HS-27A (cell line): ENCODE data around the gene CMAS.
"Not testable (repeated sequence)": the region's sequence is repeated elsewhere in the genome, so short reads cannot be mapped to it uniquely, and the experiment has no call there.

Source experiments
- DNase-seq: peaks from one replicate; pipeline ENCODE4 v3.0.0-alpha.2; 2012; ENCODE audit warnings: low read depth, missing footprints

The CMAS gene

GRCh38 chr12:22047494-22047893 lies 1.5 kb downstream of the CMAS start:
- no peak for DNase-seq

DNA sequence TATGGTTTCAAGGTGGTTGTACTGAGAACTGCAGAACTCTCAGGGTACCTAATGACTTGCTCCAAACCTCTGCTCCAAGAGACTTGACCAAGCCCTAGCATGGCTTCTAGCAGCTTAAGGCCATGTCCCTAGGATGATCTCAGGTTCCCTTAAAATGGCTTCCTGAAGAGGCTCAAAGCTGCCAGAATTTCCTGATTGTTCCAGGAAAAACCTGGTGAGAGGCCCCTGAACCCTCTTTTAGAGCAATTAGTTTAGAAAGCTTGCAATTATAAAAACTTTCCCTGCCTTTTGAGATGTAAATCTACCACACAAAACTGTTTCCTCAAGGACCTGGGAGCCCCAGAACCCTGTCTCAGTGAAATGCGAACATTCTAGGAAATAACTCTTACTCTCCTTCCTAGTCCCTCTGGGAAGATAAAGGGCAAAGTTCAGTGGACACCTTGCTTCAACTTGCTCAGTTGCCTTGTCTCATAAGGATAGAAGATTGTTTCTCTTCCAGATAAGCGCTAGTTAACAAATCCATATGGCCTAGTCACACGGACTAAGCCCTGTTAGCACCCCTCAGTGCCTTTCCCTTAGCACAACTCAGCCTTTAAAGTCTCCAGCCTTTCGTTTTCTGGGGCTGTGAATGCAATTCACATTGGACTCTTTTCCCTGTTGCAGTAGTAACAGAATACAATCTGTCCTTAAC lies 2.5 kb downstream of the CMAS start:
- no peak for DNase-seq

- no peak for DNase-seq
Observed at GRCh38 chr12:22050078-22050477, 4.1 kb downstream of the CMAS start.

DNA sequence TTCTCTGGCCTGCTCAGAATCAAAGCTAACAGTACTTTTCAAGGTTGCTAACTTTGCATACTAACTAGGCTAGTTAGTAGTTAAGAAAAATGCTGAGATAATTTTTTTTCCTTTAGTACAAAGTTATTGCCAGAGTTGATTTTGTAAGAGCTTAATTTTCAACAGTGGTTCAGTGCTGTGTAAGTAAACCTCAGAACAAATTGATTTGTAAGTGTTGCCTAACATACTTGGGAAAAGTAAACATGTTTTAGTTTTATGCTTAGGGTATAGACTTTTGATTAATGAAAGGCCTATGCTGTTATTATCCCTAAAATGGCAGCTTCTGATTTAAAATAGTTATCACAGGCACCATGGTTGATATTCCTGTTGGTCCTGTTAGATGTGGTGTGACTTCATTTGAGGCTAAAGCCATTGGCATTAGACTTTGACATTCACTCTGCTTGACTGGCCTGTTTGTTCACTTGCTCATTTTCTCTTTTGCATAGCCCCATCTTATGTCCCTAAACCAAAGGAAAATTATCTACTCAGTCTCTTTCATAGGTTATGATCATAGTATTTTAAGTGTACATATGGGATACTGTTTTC lies 5.2 kb downstream of the CMAS start:
- no peak for DNase-seq

DNA sequence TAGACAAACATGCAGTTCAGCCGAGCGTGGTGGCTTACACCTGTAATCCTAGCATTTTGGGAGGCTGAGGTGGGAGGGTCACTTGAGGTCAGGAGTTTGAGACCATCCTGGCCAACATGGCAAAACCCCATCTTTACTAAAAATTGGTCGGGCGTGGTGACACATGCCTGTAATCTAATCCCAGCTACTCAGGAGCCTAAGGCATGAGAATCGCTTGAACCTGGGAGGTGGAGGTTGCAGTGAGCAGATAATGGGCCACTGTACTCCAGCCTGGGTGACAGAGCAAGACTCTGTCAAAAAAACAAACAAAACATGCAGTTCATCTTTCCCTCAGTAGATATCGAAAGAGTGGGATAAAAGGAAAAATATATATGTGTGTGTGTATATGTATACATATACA lies 7.0 kb downstream of the CMAS start:
- not testable (repeated sequence) for DNase-seq

GRCh38 chr12:22054155-22054554 lies 8.1 kb downstream of the CMAS start:
- no peak for DNase-seq

GRCh38 chr12:22056607-22057006 lies 10.6 kb downstream of the CMAS start:
- no peak for DNase-seq

DNA sequence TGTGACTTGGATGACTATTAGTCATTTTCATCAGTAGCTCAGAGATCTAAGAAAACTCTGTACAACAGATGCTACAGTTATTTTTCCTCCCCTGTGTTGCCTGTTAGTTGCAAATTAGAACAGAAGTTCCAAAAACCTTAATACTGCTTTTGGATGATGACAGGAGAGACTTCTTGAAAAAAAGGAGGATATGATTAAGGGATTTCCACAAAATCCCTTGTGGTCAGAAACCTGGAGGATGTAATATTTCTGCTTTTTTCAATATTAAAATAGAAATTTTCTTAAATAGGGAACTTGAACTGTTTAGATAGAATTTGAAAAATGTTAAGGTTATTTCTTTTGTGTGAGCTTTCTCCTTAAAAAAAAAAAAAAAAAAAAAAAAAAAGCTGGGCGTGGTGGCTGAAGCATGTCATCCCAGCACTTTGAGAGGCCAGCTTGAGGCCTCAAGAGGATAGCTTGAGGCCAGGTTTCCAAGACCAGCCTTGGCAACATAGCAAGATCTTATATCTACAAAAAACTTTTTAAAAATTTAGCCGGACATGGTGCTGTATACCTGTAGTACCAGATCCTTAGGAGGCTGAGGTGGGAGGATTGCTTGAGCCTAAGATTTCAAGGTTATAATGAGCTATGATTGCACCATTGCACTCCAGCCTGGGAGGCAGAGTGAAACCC lies 14.1 kb downstream of the CMAS start:
- DNase-seq, result no peak

- no peak for DNase-seq
Observed at GRCh38 chr12:22064968-22065367, 18.9 kb downstream of the CMAS start.

GRCh38 chr12:22066310-22066709 lies 20.3 kb downstream of the CMAS start:
- DNase-seq, result no peak

- no peak for DNase-seq
Observed at GRCh38 chr12:22069851-22070250, 23.8 kb downstream of the CMAS start.

DNA sequence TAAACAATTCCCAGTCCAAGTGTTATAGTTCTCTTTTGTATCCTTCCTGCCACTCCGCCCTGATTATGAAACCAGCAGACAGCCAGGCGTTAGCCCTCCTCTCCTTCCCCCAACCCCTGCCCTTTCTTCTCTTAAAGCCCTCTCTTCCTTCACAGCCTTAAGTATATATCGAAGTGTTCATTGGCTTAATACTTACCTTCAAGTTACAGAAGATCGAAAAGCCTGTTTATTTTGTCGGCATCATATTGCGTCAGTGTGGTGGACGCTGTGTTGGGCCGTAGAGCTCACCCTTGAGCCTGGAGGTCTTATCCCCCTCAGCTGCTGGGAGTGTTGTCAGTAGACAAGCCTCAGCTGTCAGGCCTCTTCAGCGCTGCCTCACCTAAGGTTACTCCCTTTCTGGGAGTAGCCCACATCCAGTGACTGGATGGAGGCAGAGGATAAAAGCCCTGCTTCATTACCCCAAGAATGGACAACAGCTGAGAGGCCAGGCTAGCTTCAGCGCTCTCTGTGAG lies 36.2 kb downstream of the CMAS start:
- no peak for DNase-seq

GRCh38 chr12:22083167-22083566 lies 37.1 kb downstream of the CMAS start:
- DNase-seq, result no peak

GRCh38 chr12:22084852-22085251 lies 38.8 kb downstream of the CMAS start:
- DNase-seq, result no peak

DNA sequence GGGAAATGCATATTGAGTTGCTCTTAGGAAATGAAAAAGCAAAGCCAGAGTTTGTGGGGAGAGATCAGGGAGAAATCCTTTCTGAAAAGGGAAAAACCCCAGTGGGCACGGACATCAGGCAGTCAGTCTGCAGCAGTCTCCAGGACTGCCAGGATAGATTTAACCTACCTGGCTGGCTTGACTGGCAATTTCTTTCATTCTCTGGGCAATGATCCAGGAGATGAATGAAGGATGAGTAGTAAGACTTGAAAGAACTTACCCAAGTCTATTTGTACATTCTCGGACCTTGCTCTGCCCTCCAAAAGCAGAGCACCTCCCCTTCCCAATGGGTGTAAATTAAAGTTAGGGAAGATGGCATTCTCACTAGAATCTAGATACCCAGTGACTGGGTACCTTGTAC lies 42.9 kb downstream of the CMAS start:
- DNase-seq, result no peak

GRCh38 chr12:22089486-22089885 lies 43.5 kb downstream of the CMAS start:
- DNase-seq, result no peak

DNA sequence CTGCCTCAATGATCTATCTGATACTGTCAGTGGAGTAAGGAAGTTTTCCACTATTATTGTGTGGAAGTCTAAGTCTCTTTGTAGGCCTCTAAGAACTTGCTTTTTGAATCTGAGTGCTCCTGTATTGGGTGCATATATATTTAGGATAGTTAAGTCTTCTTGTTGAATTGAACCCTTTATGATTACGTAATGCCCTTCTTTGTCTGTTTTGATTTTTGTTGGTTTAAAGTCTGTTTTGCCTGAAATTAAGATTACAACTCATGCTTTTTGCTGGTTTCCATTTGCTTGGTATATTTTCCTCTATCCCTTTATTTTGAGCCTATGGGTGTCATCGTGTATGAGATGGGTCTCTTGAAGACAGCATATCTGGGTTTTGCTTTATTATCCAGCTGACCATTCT lies 53.0 kb downstream of the CMAS start:
- not testable (repeated sequence) for DNase-seq

DNA sequence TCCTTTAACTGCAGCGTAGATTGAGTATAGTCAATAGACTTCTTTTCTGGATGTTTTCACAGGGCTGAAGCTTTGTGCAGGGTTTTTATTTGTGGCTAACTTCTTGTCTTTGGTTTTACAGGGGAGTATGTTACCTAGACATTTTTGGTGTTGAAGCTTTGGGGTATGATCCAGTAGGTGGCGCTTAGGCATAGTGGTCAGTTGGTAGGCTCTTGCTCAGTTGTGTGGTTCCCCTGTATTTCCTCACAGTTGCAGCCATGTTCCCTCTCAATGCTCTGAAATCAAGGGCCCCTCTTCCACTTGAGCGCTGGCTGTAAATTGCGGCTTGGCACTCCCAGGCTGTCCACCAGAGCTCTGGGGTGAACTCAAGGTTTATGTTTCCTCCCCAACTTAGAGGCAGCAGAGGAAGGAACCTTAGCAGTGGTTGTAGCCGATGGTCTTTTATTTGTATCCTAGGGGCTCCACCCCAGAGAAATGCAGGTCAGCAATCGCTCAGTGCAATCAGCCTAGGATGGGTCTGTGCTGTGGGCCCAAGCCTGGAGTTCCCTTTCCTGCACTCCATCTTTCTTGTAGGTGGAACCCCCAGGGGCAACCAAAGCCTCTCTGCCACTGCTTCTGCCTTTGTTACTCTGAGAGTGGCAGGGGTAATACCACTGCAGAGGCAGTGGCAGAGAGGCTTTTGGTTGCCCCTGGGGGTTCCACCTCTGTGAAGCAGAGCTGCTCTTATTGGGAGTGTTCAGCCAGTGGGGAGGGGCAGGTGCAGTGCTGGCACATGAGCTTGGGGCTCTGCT lies 55.1 kb downstream of the CMAS start:
- DNase-seq, result peak; percentile 15

DNA sequence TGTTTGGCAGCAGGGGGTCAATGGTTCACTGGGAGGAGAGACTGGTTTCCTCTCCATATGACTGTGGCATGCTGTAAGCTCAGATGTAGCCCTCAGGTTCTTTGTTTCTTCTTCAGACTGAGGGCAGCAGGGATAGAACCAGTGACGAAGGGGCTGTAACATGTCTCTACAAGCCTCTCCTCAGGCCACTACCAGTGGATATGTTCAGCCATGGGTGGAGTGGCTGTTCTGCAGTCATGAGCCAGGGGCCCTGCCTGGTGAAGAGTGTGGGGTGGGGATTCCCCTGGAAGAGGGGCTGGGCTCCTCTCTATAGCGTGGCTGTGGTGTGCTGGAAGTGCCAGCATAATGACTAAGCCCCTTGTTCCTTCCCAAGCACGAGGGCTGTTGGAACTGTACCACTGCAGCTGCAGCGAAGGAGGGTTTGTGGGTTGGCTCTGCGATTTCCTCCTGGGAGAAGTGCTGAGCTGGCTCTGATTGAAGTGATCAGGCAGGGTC lies 55.8 kb downstream of the CMAS start:
- peak; percentile 86 for DNase-seq

- no peak for DNase-seq
Observed at GRCh38 chr12:22103418-22103817, 57.4 kb downstream of the CMAS start.

DNA sequence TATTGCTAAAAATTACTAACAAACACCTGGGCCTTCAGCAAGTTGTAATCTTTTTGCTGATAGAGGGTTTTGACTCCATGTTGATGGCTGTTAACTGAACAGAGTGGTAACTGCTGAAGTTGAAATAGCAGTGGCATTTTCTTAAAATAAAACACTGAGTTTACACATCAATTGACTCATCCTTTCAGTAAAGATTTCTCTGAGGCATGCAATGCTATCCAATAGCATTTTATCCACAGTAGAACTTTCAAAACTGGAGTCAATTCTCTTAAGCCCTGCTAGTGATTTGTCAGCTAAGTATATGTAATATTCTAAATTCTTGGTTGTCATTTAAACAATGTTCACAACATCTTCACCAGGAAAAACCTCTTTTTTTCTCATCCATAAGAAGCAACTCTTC lies 59.5 kb downstream of the CMAS start:
- no peak for DNase-seq

- DNase-seq, result no peak
Observed at GRCh38 chr12:22110176-22110575, 64.2 kb downstream of the CMAS start.
